Karpas-422 (cell line): ENCODE data around the gene TBX1. TPM values are rescaled to one million over a fixed set of nuclear protein-coding genes. Genes with fewer than 3 reads are reported as not detected.

Experiments used
- DNase-seq: peaks from one replicate; pipeline ENCODE4 v3.0.0-alpha.2; 2015
- H2AFZ ChIP-seq: fragments of 200-600 bp; sonication (generic); 2 replicates; pipeline ENCODE4 v1.6.1; 2014; ENCODE audit warnings: antibody characterized with exemption, low read length, mixed read lengths
- H3K27ac ChIP-seq: fragments of 200-600 bp; sonication (generic); 2 replicates; pipeline ENCODE4 v1.5.1; 2014; ENCODE audit warnings: mild to moderate bottlenecking, low read length, moderate library complexity
- H3K27me3 ChIP-seq: fragments of 200-600 bp; sonication (generic); 2 replicates; pipeline ENCODE4 v1.6.1; 2014; ENCODE audit warnings: low read length, mixed read lengths
- H3K36me3 ChIP-seq: fragments of 200-600 bp; sonication (generic); 2 replicates; pipeline ENCODE4 v1.6.1; 2014; ENCODE audit warnings: low read length, mixed read lengths; ENCODE audit not compliant: insufficient read depth
- H3K4me1 ChIP-seq: fragments of 200-600 bp; sonication (generic); 2 replicates; pipeline ENCODE4 v1.6.1; 2014; ENCODE audit warnings: mild to moderate bottlenecking, low read length, mixed read lengths
- H3K4me2 ChIP-seq: fragments of 200-600 bp; sonication (generic); 2 replicates; pipeline ENCODE4 v1.6.1; 2014; ENCODE audit warnings: low read length, low read depth, mild to moderate bottlenecking; ENCODE audit not compliant: poor library complexity, severe bottlenecking
- H3K4me3 ChIP-seq: fragments of 200-600 bp; sonication (generic); 2 replicates; pipeline ENCODE4 v1.5.1; 2014; ENCODE audit warnings: mild to moderate bottlenecking, antibody characterized with exemption, low read length, mixed read lengths
- H3K79me2 ChIP-seq: fragments of 200-600 bp; sonication (generic); 2 replicates; pipeline ENCODE4 v1.6.1; 2014; ENCODE audit warnings: mild to moderate bottlenecking, low read length, mixed read lengths
- H3K9ac ChIP-seq: fragments of 200-600 bp; sonication (generic); 2 replicates; pipeline ENCODE4 v1.6.0; 2014; ENCODE audit warnings: low read length
- H3K9me2 ChIP-seq: fragments of 200-600 bp; sonication (generic), shearing (Covaris generic); replicated peaks from 2 replicates; pipeline ENCODE4 v1.6.0; 2014; ENCODE audit warnings: mild to moderate bottlenecking, low read length, moderate library complexity; ENCODE audit not compliant: insufficient read depth
- H3K9me3 ChIP-seq: fragments of 300-700, 200-600 bp; sonication (generic); 2 replicates; pipeline ENCODE4 v1.6.1; 2014; ENCODE audit warnings: low read length, mixed read lengths
- H4K20me1 ChIP-seq: fragments of 200-600 bp; sonication (generic); 2 replicates; pipeline ENCODE4 v1.6.1; 2014; ENCODE audit warnings: mild to moderate bottlenecking, antibody characterized with exemption, low read length, low read depth; ENCODE audit not compliant: insufficient read depth
- total RNA-seq: library from RNA; depleted of rRNA; stranded (reverse); fragments of >200 nt; shearing (Covaris generic); gene quantifications from 2 replicates; pipeline ENCODE4 v1.2.3, GENCODE V29; 2014; ENCODE audit warnings: low replicate concordance; rRNA removed

The TBX1 gene
- not detected in 2 replicates for total RNA-seq

GRCh38 chr22:19760058-19760950 lies at the start of gene TBX1:
Gene TBX1 (plus strand): TSS chr22:19760778. CDS start chr22:19760844, 66 bp downstream.
- H3K4me1 ChIP-seq: peaks cover 13% of the 10 kb centered on the region

GRCh38 chr22:19713245-19713644 lies 47.3 kb upstream of the TBX1 start:
- DNase-seq: no peak
- Histone ChIP-seq H3K27me3 (no peaks in the 10 kb centered on the region), H2AFZ (no peak overlapping the region), H3K4me1 (peaks cover 3% of the 10 kb centered on the region; the same call in 1 of the 2 replicates), H3K9ac (no peak overlapping the region), H3K27ac (no peak overlapping the region), H3K4me3 (no peak overlapping the region), H3K4me2 (no peak overlapping the region), H4K20me1 (no peaks in the 10 kb centered on the region), H3K79me2 (no peaks in the 10 kb centered on the region), H3K36me3 (no peaks in the 10 kb centered on the region), H3K9me3 (no peaks in the 10 kb centered on the region), H3K9me2 (no peaks in the 10 kb centered on the region)

More at GRCh38 chr22:19760058-19760950, at the start of gene TBX1:
- Histone ChIP-seq H4K20me1 (no peaks in the 10 kb centered on the region; the same call in 1 of the 2 replicates), H3K4me2 (no peak within 1 kb of the TSS), H3K36me3 (no peaks in the 10 kb centered on the region), H3K4me3 (no peak within 1 kb of the TSS), H3K9me3 (no peaks in the 10 kb centered on the region), H3K79me2 (no peaks in the 10 kb centered on the region), H3K27me3 (no peaks in the 10 kb centered on the region), H3K9ac (no peak within 1 kb of the TSS), H3K9me2 (no peaks in the 10 kb centered on the region), H3K27ac (no peak within 1 kb of the TSS), H2AFZ (no peak within 1 kb of the TSS)
- no peak for DNase-seq

- Histone ChIP-seq H3K4me2 (no peak overlapping the region), H4K20me1 (no peaks in the 10 kb centered on the region), H3K79me2 (no peaks in the 10 kb centered on the region), H3K4me3 (no peak overlapping the region), H3K9ac (no peak overlapping the region), H2AFZ (no peak overlapping the region), H3K9me3 (no peaks in the 10 kb centered on the region), H3K36me3 (no peaks in the 10 kb centered on the region), H3K27ac (no peak overlapping the region), H3K9me2 (no peaks in the 10 kb centered on the region), H3K4me1 (peaks cover 3% of the 10 kb centered on the region; the same call in 1 of the 2 replicates), H3K27me3 (no peaks in the 10 kb centered on the region)
- no peak for DNase-seq
Observed at GRCh38 chr22:19713650-19714311, 46.8 kb upstream of the TBX1 start.

GRCh38 chr22:19714312-19715187 lies 46.0 kb upstream of the TBX1 start, which contains the start of gene SEPTIN5:
Gene SEPTIN5 (plus strand): TSS chr22:19714503. CDS start chr22:19714589, 86 bp downstream.
- Histone ChIP-seq H3K79me2 (no peaks in the 10 kb centered on the region), H3K9ac (no peak within 1 kb of the TSS), H3K27ac (no peak within 1 kb of the TSS), H3K4me3 (no peak within 1 kb of the TSS), H3K27me3 (no peaks in the 10 kb centered on the region), H2AFZ (no peak within 1 kb of the TSS), H3K9me2 (no peaks in the 10 kb centered on the region), H3K4me1 (peaks cover 3% of the 10 kb centered on the region; the same call in 1 of the 2 replicates), H3K36me3 (no peaks in the 10 kb centered on the region), H4K20me1 (no peaks in the 10 kb centered on the region), H3K9me3 (no peaks in the 10 kb centered on the region), H3K4me2 (no peak within 1 kb of the TSS)
- no peak for DNase-seq

- H3K9ac ChIP-seq: no peak overlapping the region
- no peak overlapping the region for H2AFZ ChIP-seq
- DNase-seq: no peak
- no peaks in the 10 kb centered on the region for H3K36me3 ChIP-seq
- H3K9me3 ChIP-seq: no peaks in the 10 kb centered on the region
- H3K4me3 ChIP-seq: no peak overlapping the region
- H3K27ac ChIP-seq: no peak overlapping the region
- no peaks in the 10 kb centered on the region for H3K9me2 ChIP-seq
- no peak overlapping the region for H3K4me2 ChIP-seq
- H3K79me2 ChIP-seq: no peaks in the 10 kb centered on the region
- peaks cover 3% of the 10 kb centered on the region; the same call in 1 of the 2 replicates for H3K4me1 ChIP-seq
- H3K27me3 ChIP-seq: no peaks in the 10 kb centered on the region
- H4K20me1 ChIP-seq: no peaks in the 10 kb centered on the region
Observed at GRCh38 chr22:19715188-19715930, 45.2 kb upstream of the TBX1 start.

GRCh38 chr22:19716041-19716828 lies 44.3 kb upstream of the TBX1 start:
- H3K9me3 ChIP-seq: no peaks in the 10 kb centered on the region
- H3K27me3 ChIP-seq: no peaks in the 10 kb centered on the region
- DNase-seq: no peak
- H4K20me1 ChIP-seq: no peaks in the 10 kb centered on the region
- no peak overlapping the region for H3K4me3 ChIP-seq
- H3K9ac ChIP-seq: no peak overlapping the region
- no peak overlapping the region for H3K4me2 ChIP-seq
- no peaks in the 10 kb centered on the region for H3K79me2 ChIP-seq
- H2AFZ ChIP-seq: no peak overlapping the region
- H3K4me1 ChIP-seq: peaks cover 3% of the 10 kb centered on the region; the same call in 1 of the 2 replicates
- no peaks in the 10 kb centered on the region for H3K36me3 ChIP-seq
- H3K27ac ChIP-seq: no peak overlapping the region
- no peaks in the 10 kb centered on the region for H3K9me2 ChIP-seq

- Histone ChIP-seq H3K4me3 (no peak overlapping the region), H4K20me1 (no peaks in the 10 kb centered on the region), H3K36me3 (no peaks in the 10 kb centered on the region), H3K4me2 (no peak overlapping the region), H3K79me2 (no peaks in the 10 kb centered on the region), H3K9me2 (no peaks in the 10 kb centered on the region), H3K9me3 (no peaks in the 10 kb centered on the region), H3K9ac (no peak overlapping the region), H3K27ac (no peak overlapping the region), H3K27me3 (no peaks in the 10 kb centered on the region), H3K4me1 (peaks cover 3% of the 10 kb centered on the region; the same call in 1 of the 2 replicates), H2AFZ (no peak overlapping the region)
- no peak for DNase-seq
Observed at GRCh38 chr22:19716829-19717105, 43.8 kb upstream of the TBX1 start.
